ENCODE results near the gene CTSA. TPM values are rescaled to one million over a fixed set of nuclear protein-coding genes. Genes with fewer than 3 reads are reported as not detected.

Gene CTSA
- total and polyA plus RNA-seq, 2 experiments from 2014 or later, result 425 to 716 TPM

- 2% methylated on average over 62 of the region's 79 CpGs for WGBS (ENCODE audit: low lambda C conversion rate, missing lambda C conversion rate)
- TF ChIP-seq, protein P1, sequence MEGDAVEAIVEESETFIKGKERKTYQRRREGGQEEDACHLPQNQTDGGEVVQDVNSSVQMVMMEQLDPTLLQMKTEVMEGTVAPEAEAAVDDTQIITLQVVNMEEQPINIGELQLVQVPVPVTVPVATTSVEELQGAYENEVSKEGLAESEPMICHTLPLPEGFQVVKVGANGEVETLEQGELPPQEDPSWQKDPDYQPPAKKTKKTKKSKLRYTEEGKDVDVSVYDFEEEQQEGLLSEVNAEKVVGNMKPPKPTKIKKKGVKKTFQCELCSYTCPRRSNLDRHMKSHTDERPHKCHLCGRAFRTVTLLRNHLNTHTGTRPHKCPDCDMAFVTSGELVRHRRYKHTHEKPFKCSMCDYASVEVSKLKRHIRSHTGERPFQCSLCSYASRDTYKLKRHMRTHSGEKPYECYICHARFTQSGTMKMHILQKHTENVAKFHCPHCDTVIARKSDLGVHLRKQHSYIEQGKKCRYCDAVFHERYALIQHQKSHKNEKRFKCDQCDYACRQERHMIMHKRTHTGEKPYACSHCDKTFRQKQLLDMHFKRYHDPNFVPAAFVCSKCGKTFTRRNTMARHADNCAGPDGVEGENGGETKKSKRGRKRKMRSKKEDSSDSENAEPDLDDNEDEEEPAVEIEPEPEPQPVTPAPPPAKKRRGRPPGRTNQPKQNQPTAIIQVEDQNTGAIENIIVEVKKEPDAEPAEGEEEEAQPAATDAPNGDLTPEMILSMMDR (IDR thresholded peaks at IDR 0.05; ENCODE audit: poor library complexity), result peak; percentile 76
- TF ChIP-seq EZH2 (IDR thresholded peaks at IDR 0.05; ENCODE audit: borderline replicate concordance) (no peak), EZH2phosphoT487 (IDR thresholded peaks at IDR 0.05; ENCODE audit: low read depth, severe bottlenecking, unreplicated experiment) (no peak)
- Histone ChIP-seq H3K9me3 (ENCODE audit: low read depth) (no peaks in the 10 kb centered on the region), H3K4me2 (peak overlapping the region; percentile 92), H3K27ac (peak overlapping the region; percentile 86), H3K9me2 (replicated peaks; ENCODE audit: insufficient read depth) (no peaks in the 10 kb centered on the region), H3K36me3 (replicated peaks; ENCODE audit: insufficient read depth, low read depth) (no peaks in the 10 kb centered on the region), H3K79me2 (peaks cover 44% of the 10 kb centered on the region), H2AFZ (peak overlapping the region; percentile 43), H3K27me3 (no peaks in the 10 kb centered on the region), H3K4me1 (ENCODE audit: insufficient read depth) (peaks cover 14% of the 10 kb centered on the region), H4K20me1 (ENCODE audit: insufficient read depth, poor library complexity, severe bottlenecking) (peaks cover 3% of the 10 kb centered on the region), H3K4me3 (peak overlapping the region; percentile 26)
- DNase-seq (ENCODE audit: low spot score), result peak; percentile 92
These were observed 804 bp upstream of the CTSA start for GRCh38 chr20:45890077-45890984.

DNA sequence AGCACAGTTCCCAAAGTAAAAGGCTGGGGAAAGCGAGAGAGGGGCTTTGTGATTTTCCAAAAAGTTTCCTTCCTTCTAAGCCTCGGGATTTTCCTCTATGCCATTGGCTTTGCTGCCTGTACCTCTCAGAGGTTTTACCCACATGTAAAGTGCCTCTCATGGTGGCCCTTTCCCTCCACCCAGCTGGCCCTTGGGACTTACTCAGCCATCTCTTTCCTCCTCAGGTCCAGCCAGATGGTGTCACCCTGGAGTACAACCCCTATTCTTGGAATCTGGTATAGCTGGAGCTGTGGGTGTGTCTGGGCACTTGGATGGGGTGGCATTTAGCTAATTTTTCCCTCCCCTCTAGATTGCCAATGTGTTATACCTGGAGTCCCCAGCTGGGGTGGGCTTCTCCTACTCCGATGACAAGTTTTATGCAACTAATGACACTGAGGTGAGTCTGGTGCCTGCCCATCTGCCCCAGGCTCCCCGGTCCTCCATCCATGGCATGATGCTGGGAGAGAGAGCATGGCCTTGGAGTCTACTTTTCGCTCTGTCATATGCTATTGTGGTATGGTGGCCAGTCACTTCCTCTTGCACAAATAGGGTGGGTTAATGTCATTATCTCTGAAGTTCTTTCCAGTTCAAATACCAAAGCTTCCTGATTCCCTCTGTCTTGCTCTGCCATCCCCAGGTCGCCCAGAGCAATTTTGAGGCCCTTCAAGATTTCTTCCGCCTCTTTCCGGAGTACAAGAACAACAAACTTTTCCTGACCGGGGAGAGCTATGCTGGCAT, 1.1 kb downstream of the CTSA start:
- Histone ChIP-seq H3K27me3 (no peaks in the 10 kb centered on the region), H3K27ac (peak overlapping the region; percentile 86), H3K4me1 (ENCODE audit: insufficient read depth) (peaks cover 8% of the 10 kb centered on the region), H3K4me3 (peak overlapping the region; percentile 26), H4K20me1 (ENCODE audit: insufficient read depth, poor library complexity, severe bottlenecking) (peaks cover 3% of the 10 kb centered on the region), H3K36me3 (replicated peaks; ENCODE audit: insufficient read depth, low read depth) (no peaks in the 10 kb centered on the region), H2AFZ (no peak overlapping the region), H3K9me3 (ENCODE audit: low read depth) (no peaks in the 10 kb centered on the region), H3K4me2 (peak overlapping the region; percentile 92), H3K79me2 (peaks cover 44% of the 10 kb centered on the region), H3K9me2 (replicated peaks; ENCODE audit: insufficient read depth) (no peaks in the 10 kb centered on the region)
- peak; percentile 51 for DNase-seq (ENCODE audit: low spot score)
- TF ChIP-seq EZH2phosphoT487 (IDR thresholded peaks at IDR 0.05; ENCODE audit: low read depth, severe bottlenecking, unreplicated experiment) (no peak), EZH2 (IDR thresholded peaks at IDR 0.05; ENCODE audit: borderline replicate concordance) (no peak)
- TF ChIP-seq, protein P1 (IDR thresholded peaks at IDR 0.05; ENCODE audit: poor library complexity), result no peak
- WGBS (ENCODE audit: low lambda C conversion rate, missing lambda C conversion rate), result 88% methylated on average over 9 of the region's 9 CpGs

DNA sequence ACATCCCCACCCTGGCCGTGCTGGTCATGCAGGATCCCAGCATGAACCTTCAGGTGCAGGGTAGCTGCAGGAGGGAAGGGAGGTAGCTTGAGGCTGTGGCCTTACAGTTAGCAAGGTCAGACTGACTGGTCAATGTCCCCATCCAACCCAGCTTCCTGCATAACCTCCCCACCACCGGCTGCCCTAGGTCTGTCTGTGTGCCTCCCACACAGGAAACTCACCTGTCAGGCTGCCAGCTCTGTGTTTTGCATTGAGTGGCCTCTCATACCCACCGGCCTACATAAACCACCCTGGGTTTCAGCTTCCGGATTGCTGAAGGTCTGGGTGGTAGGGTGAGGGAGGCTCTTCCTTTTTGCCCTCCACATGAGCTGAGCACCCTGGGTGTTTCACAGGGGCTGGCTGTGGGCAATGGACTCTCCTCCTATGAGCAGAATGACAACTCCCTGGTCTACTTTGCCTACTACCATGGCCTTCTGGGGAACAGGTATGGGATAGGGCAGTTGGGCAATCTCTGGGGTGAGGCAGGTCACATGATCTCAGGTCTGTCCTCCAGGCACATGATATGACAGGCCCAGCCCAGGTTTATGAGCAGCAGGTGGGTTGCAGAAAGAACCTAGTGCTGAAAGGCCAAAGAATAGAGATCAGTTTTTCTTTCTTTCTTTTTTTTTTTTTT, 1.8 kb downstream of the CTSA start:
- no peaks in the 10 kb centered on the region for H3K27me3 ChIP-seq
- no peak overlapping the region for H2AFZ ChIP-seq
- no peaks in the 10 kb centered on the region for H3K36me3 ChIP-seq (replicated peaks; ENCODE audit: insufficient read depth, low read depth)
- peak; percentile 77 for DNase-seq (ENCODE audit: low spot score)
- TF ChIP-seq, protein P1 (IDR thresholded peaks at IDR 0.05; ENCODE audit: poor library complexity), result no peak
- TF ChIP-seq EZH2 (IDR thresholded peaks at IDR 0.05; ENCODE audit: borderline replicate concordance), result no peak
- no peak for TF ChIP-seq EZH2phosphoT487 (IDR thresholded peaks at IDR 0.05; ENCODE audit: low read depth, severe bottlenecking, unreplicated experiment)
- no peak overlapping the region for H3K4me3 ChIP-seq
- H4K20me1 ChIP-seq (ENCODE audit: insufficient read depth, poor library complexity, severe bottlenecking), result peaks cover 3% of the 10 kb centered on the region
- no peaks in the 10 kb centered on the region for H3K9me3 ChIP-seq (ENCODE audit: low read depth)
- no peaks in the 10 kb centered on the region for H3K9me2 ChIP-seq (replicated peaks; ENCODE audit: insufficient read depth)
- H3K4me1 ChIP-seq (ENCODE audit: insufficient read depth), result peaks cover 8% of the 10 kb centered on the region
- 96% methylated on average over 4 of the region's 4 CpGs for whole genome bisulfite sequencing (ENCODE audit: low lambda C conversion rate, missing lambda C conversion rate)
- peak overlapping the region; percentile 92 for H3K4me2 ChIP-seq
- peak overlapping the region; percentile 86 for H3K27ac ChIP-seq
- peaks cover 44% of the 10 kb centered on the region for H3K79me2 ChIP-seq

All from hepatocyte (in vitro differentiated cells).